Type B pancreatic cell (in vitro differentiated cells): ENCODE results near the gene PEAK3. TPM values are rescaled to one million over a fixed set of nuclear protein-coding genes. Genes with fewer than 3 reads are reported as not detected.
A peak's percentile ranks its signal among the peaks of the same experiment; 100 is the strongest.

ENCODE experiments used
- DNase-seq: peaks from one replicate; pipeline ENCODE4 v3.0.0; 2021; ENCODE audit warnings: mixed read lengths; ENCODE audit not compliant: unreplicated experiment; ENCODE audit errors: extremely low spot score
- H3K27ac Mint-ChIP-seq: 2 replicates; pipeline ENCODE4 v1.8.0; 2021; ENCODE audit warnings: mild to moderate bottlenecking, mixed read lengths
- H3K27me3 Mint-ChIP-seq: 2 replicates; pipeline ENCODE4 v1.8.0; 2021; ENCODE audit warnings: mixed read lengths
- H3K36me3 Mint-ChIP-seq: 2 replicates; pipeline ENCODE4 v1.8.0; 2021; ENCODE audit warnings: mixed read lengths
- H3K4me1 Mint-ChIP-seq: one replicate; pipeline ENCODE4 v1.8.0; 2021; ENCODE audit warnings: mixed read lengths; ENCODE audit not compliant: unreplicated experiment
- H3K4me3 Mint-ChIP-seq: 2 replicates; pipeline ENCODE4 v1.8.0; 2021; ENCODE audit warnings: mild to moderate bottlenecking, mixed read lengths
- H3K9me3 Mint-ChIP-seq: 2 replicates; pipeline ENCODE4 v1.8.0; 2021; ENCODE audit warnings: mixed read lengths
- CTCF ChIP-seq: fragments of 200-600 bp; sonication (generic); conservative IDR thresholded peaks from 2 replicates; pipeline ENCODE4 v1.5.0; 2021; ENCODE audit warnings: antibody characterized with exemption, mild to moderate bottlenecking
- long read RNA-seq: library from polyadenylated mRNA; unstranded; transcript quantifications from one replicate; pipeline ENCODE4 v2.0.0, GENCODE V29; 2020
- total RNA-seq: library from RNA; stranded (reverse); gene quantifications from 2 replicates; pipeline ENCODE4 v1.2.1, GENCODE V29; 2021; ENCODE audit warnings: low replicate concordance

Gene PEAK3
- total RNA-seq: 0.10 TPM in 1 of 2 replicates, not detected in the other
- long read RNA-seq: 0 reads

GRCh38 chr19:2282062-2282861 is at the start of gene PEAK3:
PEAK3 (minus strand) TSS chr19:2282175; CDS start chr19:2280931, 1,244 bp downstream.
- no peaks in the 10 kb centered on the region for H3K9me3 Mint-ChIP-seq
- peak within 1 kb of the TSS; percentile 44 for H3K4me3 Mint-ChIP-seq
- H3K4me1 Mint-ChIP-seq: peaks cover 5% of the 10 kb centered on the region
- no peak for DNase-seq
- peak within 1 kb of the TSS; percentile 28 for H3K27ac Mint-ChIP-seq
- no peaks in the 10 kb centered on the region for H3K36me3 Mint-ChIP-seq
- no peak for TF ChIP-seq CTCF
- H3K27me3 Mint-ChIP-seq: peaks cover 38% of the 10 kb centered on the region

GRCh38 chr19:2330632-2331284 is 48.8 kb upstream of the PEAK3 start:
- Mint-ChIP-seq H3K9me3 (no peaks in the 10 kb centered on the region), H3K4me3 (peak overlapping the region; percentile 82), H3K27me3 (no peaks in the 10 kb centered on the region), H3K4me1 (peaks cover 41% of the 10 kb centered on the region), H3K36me3 (peaks cover 3% of the 10 kb centered on the region), H3K27ac (peak overlapping the region; percentile 95)
- no peak for TF ChIP-seq CTCF
- DNase-seq: no peak

GRCh38 chr19:2330255-2330631 is 48.3 kb upstream of the PEAK3 start:
- no peaks in the 10 kb centered on the region for H3K36me3 Mint-ChIP-seq
- peak overlapping the region; percentile 82 for H3K4me3 Mint-ChIP-seq

GRCh38 chr19:2329501-2329916 is 47.5 kb upstream of the PEAK3 start:
- Mint-ChIP-seq H3K27me3 (no peaks in the 10 kb centered on the region), H3K9me3 (no peaks in the 10 kb centered on the region), H3K27ac (peak overlapping the region; percentile 95), H3K4me3 (peak overlapping the region; percentile 96), H3K36me3 (no peaks in the 10 kb centered on the region), H3K4me1 (peaks cover 42% of the 10 kb centered on the region)
- TF ChIP-seq CTCF: no peak
- no peak for DNase-seq

More at GRCh38 chr19:2330255-2330631, 48.3 kb upstream of the PEAK3 start:
- Mint-ChIP-seq H3K27ac (peak overlapping the region; percentile 95), H3K9me3 (no peaks in the 10 kb centered on the region), H3K27me3 (no peaks in the 10 kb centered on the region), H3K4me1 (peaks cover 42% of the 10 kb centered on the region)
- DNase-seq: no peak
- no peak for TF ChIP-seq CTCF

GRCh38 chr19:2329149-2329478 is 47.1 kb upstream of the PEAK3 start:
- H3K27me3 Mint-ChIP-seq: no peaks in the 10 kb centered on the region
- peak overlapping the region; percentile 95 for H3K27ac Mint-ChIP-seq
- no peaks in the 10 kb centered on the region for H3K36me3 Mint-ChIP-seq
- peak overlapping the region; percentile 96 for H3K4me3 Mint-ChIP-seq
- no peaks in the 10 kb centered on the region for H3K9me3 Mint-ChIP-seq
- peaks cover 42% of the 10 kb centered on the region for H3K4me1 Mint-ChIP-seq
- no peak for TF ChIP-seq CTCF
- no peak for DNase-seq
